H1 (cell line): Measurements from ENCODE around the gene CSKMT. TPM values are rescaled to one million over a fixed set of nuclear protein-coding genes. Genes with fewer than 3 reads are reported as not detected.

ENCODE experiments used
- CTCF ChIA-PET: fragments of 300-600 bp; sonication (Branson Sonifier 250); formaldehyde crosslinking; loops from one replicate; lab custom pipeline; 2021; ENCODE audit not compliant: partially characterized antibody; lab: Charles Lee
- POLR2A ChIA-PET: fragments of 300-600 bp; sonication (Branson Sonifier 250); formaldehyde crosslinking; loops from one replicate; lab custom pipeline; 2021; ENCODE audit warnings: inconsistent platforms; ENCODE audit not compliant: partially characterized antibody; lab: Charles Lee
- DNase-seq, 2 experiments: peaks; one replicate each; pipeline versions ENCODE4 v3.0.0 to v3.0.0-alpha.2; 2010 to 2022; ENCODE audit warnings: low spot score in 2 of 2, low read depth in 1 of 2, mixed read lengths in 1 of 2
- FAIRE-seq: peaks from 2 replicates; lab custom pipeline; 2011; peaks lifted over from hg19 to GRCh38; lab: Jason Lieb, UNC
- H2AFZ ChIP-seq: 2 replicates; pipeline ENCODE4 v1.8.1; 2012; ENCODE audit warnings: low read length, inconsistent platforms
- H2AK5ac ChIP-seq: 2 replicates; pipeline ENCODE4 v1.6.1; 2013; ENCODE audit warnings: low read depth, low read length
- H2BK120ac ChIP-seq: replicated peaks from 2 replicates; pipeline ENCODE3; 2013; ENCODE audit warnings: low read depth, low read length, inconsistent platforms
- H2BK12ac ChIP-seq: 2 replicates; pipeline ENCODE4 v1.6.1; 2013; ENCODE audit warnings: low read depth, low read length
- H2BK15ac ChIP-seq: 2 replicates; pipeline ENCODE4 v1.6.1; 2013; ENCODE audit warnings: low read length
- H2BK20ac ChIP-seq: 2 replicates; pipeline ENCODE4 v1.6.1; 2013; ENCODE audit warnings: low read length
- H2BK5ac ChIP-seq: 2 replicates; pipeline ENCODE4 v1.6.1; 2013; ENCODE audit warnings: low read depth, low read length
- H3K14ac ChIP-seq: 2 replicates; pipeline ENCODE4 v1.6.1; 2013; ENCODE audit warnings: inconsistent platforms; ENCODE audit not compliant: insufficient read length
- H3K18ac ChIP-seq: 2 replicates; pipeline ENCODE4 v1.6.1; 2013; ENCODE audit warnings: low read length; ENCODE audit errors: extremely low read depth
- H3K23ac ChIP-seq: 2 replicates; pipeline ENCODE4 v1.6.1; 2013; ENCODE audit warnings: inconsistent platforms; ENCODE audit not compliant: insufficient read length
- H3K23me2 ChIP-seq: 2 replicates; pipeline ENCODE4 v1.6.1; 2013; ENCODE audit warnings: low read depth, low read length
- H3K27ac ChIP-seq: 2 replicates; pipeline ENCODE4 v1.6.1; 2011; ENCODE audit warnings: low read depth, low read length, inconsistent platforms
- H3K27me3 ChIP-seq, 4 experiments: replicated peaks in 1 of 4; 1 replicate in 1 of 4; 2 replicates in 3 of 4; pipeline versions ENCODE4 v1.6.1 to v1.8.1; 2011 to 2013; ENCODE audit warnings: low read length in 3 of 4, mild to moderate bottlenecking in 3 of 4, inconsistent platforms in 2 of 4, mixed read lengths in 2 of 4, moderate library complexity in 1 of 4; ENCODE audit not compliant: control insufficient read depth in 3 of 4, insufficient read depth in 3 of 4; ENCODE audit errors: extremely low read depth in 1 of 4
- H3K36me3 ChIP-seq, 4 experiments: 2 replicates each; pipeline versions ENCODE4 v1.6.1 to v1.8.1; 2011 to 2013; ENCODE audit warnings: mild to moderate bottlenecking in 4 of 4, low read length in 3 of 4, moderate library complexity in 2 of 4, control low read depth in 1 of 4, inconsistent platforms in 1 of 4; ENCODE audit not compliant: insufficient read depth in 4 of 4, control insufficient read depth in 2 of 4
- H3K4ac ChIP-seq: replicated peaks from 2 replicates; pipeline ENCODE3; 2013; ENCODE audit warnings: low read length, low read depth, mixed read lengths, inconsistent platforms; ENCODE audit not compliant: insufficient read length
- H3K4me1 ChIP-seq, 4 experiments: replicated peaks in 1 of 4; 1 replicate in 1 of 4; 2 replicates in 3 of 4; pipeline versions ENCODE4 v1.6.1 to v1.8.1; 2011 to 2013; ENCODE audit warnings: low read length in 3 of 4, inconsistent platforms in 2 of 4, mixed read lengths in 1 of 4; ENCODE audit not compliant: insufficient read depth in 4 of 4, control insufficient read depth in 3 of 4
- H3K4me2 ChIP-seq, 2 experiments: 2 replicates each; pipeline versions ENCODE4 v1.6.1 to v1.8.1; 2011 to 2013; ENCODE audit warnings: low read depth in 2 of 2, low read length in 2 of 2, control low read depth in 1 of 2, inconsistent platforms in 1 of 2, mild to moderate bottlenecking in 1 of 2; ENCODE audit not compliant: insufficient read depth in 1 of 2
- H3K4me3 ChIP-seq, 4 experiments: fragments of 200-600, 300-600 bp in 1 of 4; sonication (generic), shearing (Covaris generic), sonication (Bioruptor Twin) in 1 of 4; 2 replicates each; pipeline versions ENCODE4 v1.5.1 to v1.8.1; 2011 to 2016; ENCODE audit warnings: low read length in 4 of 4, low read depth in 3 of 4, control low read depth in 2 of 4, inconsistent platforms in 2 of 4, mild to moderate bottlenecking in 2 of 4, mixed read lengths in 1 of 4, moderate library complexity in 1 of 4; ENCODE audit not compliant: insufficient read depth in 2 of 4; ENCODE audit errors: extremely low read depth in 1 of 4
- H3K56ac ChIP-seq: replicated peaks from 2 replicates; pipeline ENCODE3; 2013; ENCODE audit warnings: low read depth, mild to moderate bottlenecking, mixed read lengths, low read length, inconsistent platforms; ENCODE audit not compliant: insufficient read length
- H3K79me1 ChIP-seq: 2 replicates; pipeline ENCODE4 v1.6.1; 2013; ENCODE audit warnings: low read depth, low read length, control low read depth
- H3K79me2 ChIP-seq, 2 experiments: 2 replicates each; pipeline versions ENCODE4 v1.6.1 to v1.8.1; 2012 to 2013; ENCODE audit warnings: low read length in 2 of 2, mild to moderate bottlenecking in 2 of 2, inconsistent platforms in 1 of 2; ENCODE audit not compliant: insufficient read depth in 2 of 2, control insufficient read depth in 1 of 2
- H3K9ac ChIP-seq, 4 experiments: replicated peaks in 1 of 4; 1 replicate in 1 of 4; 2 replicates in 3 of 4; pipeline versions ENCODE4 v1.6.1 to v1.8.1; 2011 to 2013; ENCODE audit warnings: low read depth in 3 of 4, low read length in 3 of 4, control low read depth in 2 of 4, mild to moderate bottlenecking in 2 of 4, moderate library complexity in 2 of 4, inconsistent platforms in 1 of 4; ENCODE audit errors: extremely low read depth in 1 of 4
- H3K9me3 ChIP-seq, 2 experiments: 2 replicates each; pipeline versions ENCODE4 v1.6.1 to v1.8.1; 2012 to 2013; ENCODE audit warnings: mild to moderate bottlenecking in 2 of 2, moderate library complexity in 2 of 2, control low read depth in 1 of 2, inconsistent platforms in 1 of 2, low read depth in 1 of 2, low read length in 1 of 2, mixed read lengths in 1 of 2; ENCODE audit not compliant: insufficient read depth in 2 of 2
- H4K20me1 ChIP-seq, 2 experiments: replicated peaks in 1 of 2; 2 replicates each; pipeline versions ENCODE3 to v1.8.1; 2011 to 2013; ENCODE audit warnings: inconsistent platforms in 2 of 2, low read length in 2 of 2, mild to moderate bottlenecking in 1 of 2; ENCODE audit not compliant: insufficient read depth in 2 of 2, control insufficient read depth in 1 of 2
- H4K5ac ChIP-seq: 2 replicates; pipeline ENCODE4 v1.6.1; 2013; ENCODE audit warnings: low read length, low read depth, mixed read lengths, inconsistent platforms; ENCODE audit not compliant: insufficient read length
- H4K8ac ChIP-seq: 2 replicates; pipeline ENCODE4 v1.8.0; 2013; ENCODE audit warnings: mild to moderate bottlenecking, moderate library complexity, low read length, inconsistent platforms; ENCODE audit not compliant: insufficient read depth; ENCODE audit errors: extremely low read depth
- H4K91ac ChIP-seq: replicated peaks from 2 replicates; pipeline ENCODE3; 2013; ENCODE audit warnings: low read length, mixed read lengths, inconsistent platforms; ENCODE audit not compliant: insufficient read length
- CBX8 ChIP-seq: fragments of 300-800, 300-1000 bp; sonication (generic); IDR thresholded peaks from 2 replicates; pipeline ENCODE4 v1.7.1; 2016; ENCODE audit warnings: low read depth, low read length, borderline replicate concordance
- PHF8 ChIP-seq: fragments of 200-600 bp; sonication (generic); conservative IDR thresholded peaks from 2 replicates; pipeline ENCODE4 v1.7.1; 2012; ENCODE audit warnings: low read depth, mild to moderate bottlenecking, inconsistent platforms, low read length, moderate library complexity
- RAD21 ChIP-seq, 2 experiments: IDR thresholded peaks in 1 of 2; conservative IDR thresholded peaks in 1 of 2; 2 replicates each; pipeline ENCODE4 v1.6.1; 2011; ENCODE audit warnings: low read depth in 2 of 2, low read length in 2 of 2, improper control_type of control experiment in 1 of 2, inconsistent platforms in 1 of 2, mild to moderate bottlenecking in 1 of 2, moderate library complexity in 1 of 2
- SIX5 ChIP-seq: IDR thresholded peaks from 2 replicates; pipeline ENCODE4 v1.6.1; 2011; ENCODE audit warnings: mild to moderate bottlenecking, low read depth, low read length
- SP2 ChIP-seq: IDR thresholded peaks from 2 replicates; pipeline ENCODE4 v1.6.1; 2012; ENCODE audit warnings: mild to moderate bottlenecking, low read length, inconsistent platforms
- WGBS, 2 experiments: shearing (Covaris generic) in 1 of 2; methylation state at CpG; one replicate each; pipeline versions ENCODE4 v1.1.6 to v1.1.7; 2013 to 2015; ENCODE audit warnings: low lambda C conversion rate in 2 of 2, mixed read lengths in 2 of 2, inconsistent platforms in 1 of 2, low coverage in 1 of 2, missing lambda C conversion rate in 1 of 2; ENCODE audit not compliant: insufficient replicate concordance in 2 of 2, insufficient coverage in 1 of 2, insufficient read length in 1 of 2; ENCODE audit errors: extremely low coverage in 1 of 2, missing lambda C conversion rate in 1 of 2; 5-methylcytosine and 5-hydroxymethylcytosine counted together
- polyA plus RNA-seq, 7 experiments: library from polyadenylated mRNA; depleted of rRNA in 3 of 7; stranded (reverse) in 5 of 7; unstranded in 2 of 7; fragments of >200 nt in 5 of 7; fragments of 200-250 nt in 2 of 7; gene quantifications; 1 replicate in 5 of 7; 2 replicates in 1 of 7; 4 replicates in 1 of 7; pipeline versions ENCODE4 v1.2.1 to v1.2.3, GENCODE V29; 2011 to 2013; ENCODE audit warnings: missing spikeins in 2 of 7, mixed read lengths in 2 of 7
- total RNA-seq: library from RNA; stranded (reverse); fragmentation: NEBNext Ultra II Directional; extraction: Animal tissue kit (Norgen Biotek cat#: 25700); gene quantifications from 2 replicates; pipeline ENCODE4 v1.2.1, GENCODE V29; 2021

Gene CSKMT
- total and polyA plus RNA-seq, 2 of the 8 experiments (the other 6 are each of a cell fraction or from before 2014, with no cell fraction given) = 12.0 to 66.1 TPM

DNA sequence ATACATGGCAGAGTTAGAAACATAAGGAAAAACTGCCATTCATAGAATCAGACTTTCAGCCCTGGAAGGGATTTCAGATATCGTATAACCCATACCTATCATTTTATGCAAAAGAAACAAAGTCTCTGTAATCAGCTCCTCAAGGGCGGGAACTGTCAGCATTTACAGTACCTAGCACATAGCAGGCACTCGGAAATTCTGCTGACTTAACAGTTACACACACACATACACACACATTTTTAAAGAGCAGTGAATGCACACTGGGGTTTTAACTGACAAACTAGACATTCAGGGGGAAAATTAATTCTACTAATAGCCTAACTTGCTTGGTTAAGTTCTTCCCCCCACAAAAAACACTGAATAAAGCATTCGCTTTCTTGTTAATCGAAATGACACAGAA is 51.1 kb downstream of the CSKMT start:
- no peak overlapping the region for H3K27ac ChIP-seq

More for the DNA sequence above, 51.1 kb downstream of the CSKMT start:
- Histone ChIP-seq H2BK5ac (no peak overlapping the region), H3K56ac (no peak overlapping the region), H3K23ac (no peak overlapping the region), H3K4me2 (no peak overlapping the region), H3K14ac (no peak overlapping the region), H4K8ac (no peak overlapping the region), H3K4me3 (no peak overlapping the region), H3K9me3 (no peaks in the 10 kb centered on the region), H3K4ac (no peak overlapping the region), H3K9ac (no peak overlapping the region), H3K79me1 (no peaks in the 10 kb centered on the region; the same call in 1 of the 2 replicates), H2AFZ (no peak overlapping the region), H4K20me1 (peaks cover 0 to 3% of the 10 kb centered on the region in 2 experiments), H3K4me1 (peaks cover 0 to 13% (median 2%) of the 10 kb centered on the region in 4 experiments; a peak in 3 of 7 replicates), H2AK5ac (no peak overlapping the region), H3K23me2 (no peaks in the 10 kb centered on the region), H3K36me3 (peaks cover 39 to 97% (median 76%) of the 10 kb centered on the region in 4 experiments), H4K5ac (no peak overlapping the region), H2BK15ac (no peak overlapping the region), H3K27me3 (no peaks in the 10 kb centered on the region; a peak in 1 of 7 replicates), H2BK20ac (no peak overlapping the region), H2BK12ac (no peak overlapping the region), H3K18ac (no peak overlapping the region), H3K79me2 (peaks cover 0 to 19% of the 10 kb centered on the region in 2 experiments; a peak in 2 of 4 replicates), H2BK120ac (no peak overlapping the region), H4K91ac (no peak overlapping the region)
- POLR2A ChIA-PET = interaction anchor here (1.1 to 61.4 kb wide), 8 partner anchors 8 to 142 kb away, joined by 3 to 2041 read pairs (median 11); partner anchors contain the start of genes BSCL2, C11orf98, CSKMT and EEF1G
- DNase-seq (no peak), FAIRE-seq (no peak)
- TF ChIP-seq PHF8 (no peak), SIX5 (no peak), CBX8 (no peak), RAD21 (IDR thresholded peaks at IDR 0.05 in 1 of 2, conservative IDR thresholded peaks at IDR 0.05 in 1 of 2; ENCODE audit: low read depth in 2 of 2, low read length in 2 of 2) (no peak), SP2 (no peak)
- CTCF ChIA-PET = interaction anchor here (0.6 to 4.0 kb wide), 9 partner anchors 8 to 497 kb away, joined by 3 to 26 read pairs (median 4); partner anchors contain the start of gene TAF6L
- WGBS, 2 experiments = 90% methylated on average over 5 of the region's 5 CpGs; no CpG with 5 or more reads in 1 of the 2 experiments
